HG03135 (cell line): Measurements from ENCODE around the gene YTHDC1.
A peak's percentile ranks its signal among the peaks of the same experiment; 100 is the strongest.

Source experiments
- ATAC-seq: cut with Tn5 transposase; IDR thresholded peaks from one replicate; pipeline ENCODE4 v1.9.1; 2021; ENCODE audit warnings: mild to moderate bottlenecking, moderate library complexity; ENCODE audit not compliant: unreplicated experiment

The YTHDC1 gene

DNA sequence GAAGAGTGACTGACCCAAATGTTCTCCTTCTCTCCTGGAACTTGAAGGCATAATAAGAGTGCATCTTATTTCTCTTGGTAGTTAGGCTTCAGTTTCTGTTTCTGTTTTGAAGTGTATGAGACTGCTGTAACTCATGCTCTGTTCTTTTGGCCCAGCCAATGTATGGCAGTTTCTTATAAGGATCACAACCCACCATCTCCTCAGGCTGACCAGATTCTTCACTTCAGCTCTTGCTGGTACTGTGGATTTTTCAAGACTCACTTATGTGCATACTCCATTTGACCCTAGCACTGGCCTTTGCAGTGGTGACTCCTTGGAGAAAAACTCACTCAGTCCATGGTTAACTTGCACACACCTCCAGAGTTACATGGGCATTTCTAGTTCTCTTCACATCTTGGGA, 9.6 kb upstream of the YTHDC1 start:
- ATAC-seq, result peak; percentile 80

DNA sequence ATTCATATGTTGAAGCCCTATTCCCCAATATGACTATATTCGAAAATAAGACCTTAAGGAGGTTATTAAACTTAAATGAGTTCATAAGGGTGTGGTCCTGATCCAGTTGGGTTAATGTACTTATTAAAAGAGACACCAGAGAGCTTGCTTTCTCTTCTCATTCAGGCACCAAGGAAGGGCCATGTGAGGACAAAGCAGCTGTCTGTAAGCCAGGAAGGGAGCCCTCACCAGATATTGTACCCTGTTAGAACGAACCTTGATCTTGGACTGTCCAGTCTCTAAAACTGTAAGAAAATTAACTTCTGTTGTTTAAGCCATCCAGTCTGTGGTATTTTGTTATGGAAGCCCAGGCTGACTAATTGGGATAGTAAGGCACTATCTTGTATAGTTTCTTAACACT, 9.1 kb upstream of the YTHDC1 start:
- peak; percentile 5 for ATAC-seq

DNA sequence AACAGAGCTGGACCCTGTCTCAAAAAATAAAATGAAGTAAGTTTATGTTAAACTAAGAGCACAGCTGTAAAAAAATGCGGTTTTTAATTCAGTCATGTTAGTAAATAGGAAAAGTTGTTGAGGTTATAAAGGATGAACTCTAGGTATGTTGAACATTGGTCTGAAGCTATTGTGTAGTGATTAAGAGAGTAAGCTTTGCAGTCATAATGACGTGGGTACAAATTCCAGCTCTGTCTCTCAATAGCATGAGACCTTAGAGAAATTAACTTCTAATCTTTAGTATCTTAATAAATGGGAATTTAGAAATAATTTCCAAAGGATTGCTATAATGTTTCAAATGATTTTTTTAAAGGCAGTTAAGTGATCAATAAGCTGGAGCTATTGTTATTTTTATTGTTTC, 2.9 kb upstream of the YTHDC1 start:
- ATAC-seq, result no peak

DNA sequence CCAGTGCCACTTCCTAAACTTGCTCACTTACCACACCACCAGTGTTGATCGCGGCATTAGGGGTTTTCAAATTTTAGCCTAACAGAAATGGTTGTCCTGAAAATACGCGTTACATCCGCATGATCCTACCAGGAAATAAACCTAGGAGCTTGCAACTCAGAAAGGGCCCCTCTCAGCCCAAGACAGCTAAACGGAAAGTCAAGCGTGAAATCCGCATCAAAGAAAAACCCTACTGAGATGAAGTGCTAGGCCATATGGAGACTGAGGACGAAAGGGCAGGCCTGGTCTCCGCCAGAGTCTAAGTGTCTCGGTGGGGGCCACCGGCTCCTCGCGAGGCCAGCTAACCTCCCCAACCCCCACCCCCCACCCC, 626 bp downstream of the YTHDC1 start:
- ATAC-seq, result peak; percentile 10

DNA sequence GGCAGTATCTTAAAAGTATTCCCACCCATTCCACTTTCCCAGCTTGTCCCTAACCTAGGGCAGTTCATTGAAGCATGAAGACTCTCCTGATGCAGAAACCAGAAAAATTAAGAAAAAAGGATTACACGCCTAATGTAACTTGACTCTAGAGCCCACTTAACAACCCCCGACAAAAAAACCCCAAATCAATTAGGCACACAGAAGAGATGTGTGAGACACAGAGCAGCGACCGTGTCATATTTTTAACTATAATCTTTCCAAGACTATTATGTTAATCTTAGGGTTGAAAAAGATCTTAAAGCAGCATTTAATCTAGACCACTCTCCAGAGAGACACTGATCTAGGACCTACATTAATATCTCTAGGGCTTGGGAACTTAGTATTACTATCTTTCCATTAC, 1.3 kb downstream of the YTHDC1 start:
- no peak for ATAC-seq

DNA sequence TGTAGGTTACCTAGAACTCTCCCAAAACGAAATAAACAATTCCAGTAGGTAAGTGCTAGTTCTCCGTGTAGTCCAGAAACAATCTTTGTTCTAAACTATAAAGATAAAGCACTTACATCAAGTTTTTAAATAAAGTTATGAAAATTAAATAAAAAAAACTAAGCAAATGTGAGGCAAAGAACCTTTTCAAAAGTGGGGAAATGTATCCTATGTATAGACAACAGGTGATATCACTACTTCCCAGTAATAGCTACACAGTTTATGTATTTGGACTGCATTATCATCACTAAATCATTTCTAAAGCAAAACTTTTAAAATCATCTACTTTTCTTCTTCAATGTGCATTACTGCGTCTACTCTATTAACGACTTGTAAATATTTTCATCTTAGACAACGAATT, 2.0 kb downstream of the YTHDC1 start:
- no peak for ATAC-seq

DNA sequence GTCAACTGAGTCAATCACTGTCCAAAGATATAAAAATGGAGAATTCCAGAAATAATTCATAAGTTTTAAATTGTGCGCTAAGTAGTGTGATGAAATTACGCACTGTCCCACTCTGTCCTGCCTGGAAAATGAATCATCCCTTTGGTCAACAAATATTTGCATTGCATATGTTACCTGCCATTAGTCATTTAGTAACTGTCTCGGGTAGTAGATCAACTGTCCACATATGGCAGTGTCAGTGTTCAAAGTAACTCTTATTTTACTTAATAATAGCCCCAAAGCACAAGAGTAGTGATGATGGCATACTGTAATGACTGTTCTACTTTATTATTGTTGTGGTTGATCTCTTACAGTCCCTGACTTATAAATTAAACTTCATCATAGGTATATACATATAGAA, 3.4 kb downstream of the YTHDC1 start:
- ATAC-seq, result no peak

DNA sequence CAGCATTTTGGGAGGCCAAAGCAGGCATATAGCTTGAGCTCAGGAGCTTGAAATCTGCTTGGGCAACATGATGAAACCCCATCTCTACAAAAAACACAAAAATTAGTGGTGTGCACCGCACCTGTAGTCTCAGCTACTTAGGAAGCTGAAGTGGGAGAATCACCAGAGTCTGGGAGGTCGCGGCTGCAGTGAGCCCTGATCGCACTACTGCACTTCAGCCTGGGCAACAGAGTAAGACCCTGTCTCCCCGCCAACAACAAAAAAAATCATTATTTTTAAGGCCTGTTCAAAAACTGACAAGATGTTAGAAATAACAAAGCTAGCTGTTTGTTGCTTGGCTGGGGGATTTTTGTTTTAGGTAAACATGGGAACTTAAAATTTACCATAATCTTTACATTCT, 5.1 kb downstream of the YTHDC1 start:
- ATAC-seq, result no peak

DNA sequence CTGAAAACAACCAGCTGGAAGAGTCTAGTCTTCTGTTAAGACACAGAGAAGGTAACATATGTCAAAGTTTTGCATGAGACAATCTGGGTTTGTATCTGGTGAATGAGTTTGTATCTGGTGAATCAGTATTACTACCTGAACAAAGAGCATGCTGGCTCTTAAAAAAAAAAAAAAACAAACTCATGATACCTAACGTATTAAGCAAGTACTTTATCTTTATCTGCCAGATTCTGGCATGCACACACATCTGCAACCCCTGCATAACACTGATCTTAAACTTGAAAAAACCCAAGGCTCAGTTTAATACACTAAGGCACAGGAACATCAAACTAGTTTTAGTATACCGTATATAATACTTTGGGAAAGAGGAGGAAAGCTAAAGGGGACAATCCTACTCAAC, 5.8 kb downstream of the YTHDC1 start:
- no peak for ATAC-seq

DNA sequence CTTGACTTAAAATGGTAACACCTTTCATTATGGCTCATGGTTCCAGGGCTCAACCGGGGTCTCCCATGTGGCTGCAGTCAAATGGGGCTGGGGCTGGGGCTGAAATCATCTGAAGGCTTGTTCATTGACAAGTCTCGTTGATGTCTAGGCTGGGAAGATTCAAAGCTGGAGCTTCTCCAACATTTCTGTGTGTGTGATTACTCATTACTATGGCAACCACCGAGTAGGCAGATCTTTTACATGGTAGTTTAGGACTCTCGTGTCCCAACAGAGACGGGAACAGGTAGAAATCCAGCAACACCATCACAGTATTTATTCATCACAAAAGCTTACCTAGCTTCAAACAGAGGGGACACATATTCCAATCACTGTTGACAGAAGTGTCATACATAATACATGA, 7.8 kb downstream of the YTHDC1 start:
- ATAC-seq, result no peak

DNA sequence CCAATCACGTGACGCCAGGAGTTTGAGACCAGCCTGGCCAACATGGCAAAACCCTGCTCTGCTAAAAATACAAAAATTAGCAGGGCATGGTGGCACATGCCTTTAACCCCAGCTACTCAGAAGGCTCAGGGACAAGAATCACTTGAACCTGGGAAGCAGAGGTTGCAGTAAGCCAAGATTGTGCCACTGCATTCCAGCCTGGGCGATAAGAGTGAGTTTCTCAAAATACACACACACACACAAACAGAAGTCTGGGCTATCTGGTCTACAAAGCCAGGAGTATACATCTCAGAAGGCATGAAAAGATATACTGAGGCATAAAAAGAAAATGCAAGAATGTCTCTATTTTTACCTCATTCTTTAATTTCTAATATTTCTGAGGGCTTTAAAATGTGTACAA, 11.3 kb downstream of the YTHDC1 start:
- no peak for ATAC-seq

DNA sequence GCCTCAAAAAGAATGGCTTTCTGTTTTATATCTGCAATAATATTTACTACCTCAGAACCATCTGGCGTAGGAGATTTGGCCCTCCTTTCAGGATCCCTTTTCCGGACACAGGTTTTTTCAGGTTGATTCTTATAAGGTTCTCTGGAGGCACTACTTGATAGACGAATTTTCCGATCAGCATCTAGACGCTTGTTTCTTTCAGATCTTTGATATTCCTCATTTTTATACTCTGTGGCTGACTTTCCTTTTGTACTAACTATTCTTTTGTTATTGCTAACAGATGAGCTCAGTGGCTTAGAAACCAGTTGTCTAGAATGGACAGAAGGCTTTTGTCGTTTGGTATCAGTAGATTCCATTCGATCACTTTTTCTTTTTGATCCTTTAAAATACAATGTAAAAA, 12.4 kb downstream of the YTHDC1 start:
- no peak for ATAC-seq

DNA sequence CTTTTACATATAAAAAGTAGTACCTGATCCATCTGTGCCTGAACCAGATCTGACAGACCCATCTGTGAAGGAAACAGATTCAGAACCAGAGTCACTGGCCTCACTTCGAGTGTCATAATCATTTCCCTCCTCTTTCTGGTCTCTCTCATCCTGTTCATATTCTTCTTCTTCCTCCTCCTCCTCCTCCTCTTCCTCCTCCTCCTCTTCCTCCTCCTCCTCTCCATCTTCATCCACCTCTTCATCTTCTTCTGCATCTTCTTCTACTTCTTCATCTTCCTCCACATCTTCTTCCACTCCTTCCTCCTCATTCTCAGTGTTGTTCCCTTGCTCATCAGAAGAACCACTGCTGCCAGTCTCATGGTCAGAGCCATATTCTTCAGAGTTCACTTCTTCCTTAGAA, 12.9 kb downstream of the YTHDC1 start:
- ATAC-seq, result no peak

DNA sequence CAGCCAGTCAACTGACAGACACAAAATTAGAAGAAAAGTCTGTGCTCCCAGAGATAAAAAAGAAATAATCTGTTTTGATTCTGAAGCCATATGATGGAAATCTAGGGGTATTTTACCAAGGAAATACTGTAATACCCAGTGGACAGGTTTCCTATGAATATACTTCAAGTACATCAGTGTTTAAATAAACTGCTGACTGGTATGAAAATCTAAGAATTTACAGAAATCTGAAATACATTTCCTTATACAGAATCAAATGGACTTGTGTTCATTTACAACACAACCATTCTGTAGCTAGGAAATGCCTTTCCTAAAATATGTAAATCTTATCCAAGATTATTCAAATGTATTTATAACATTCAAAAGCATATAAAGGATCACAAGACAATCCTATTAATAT, 13.4 kb downstream of the YTHDC1 start:
- no peak for ATAC-seq

DNA sequence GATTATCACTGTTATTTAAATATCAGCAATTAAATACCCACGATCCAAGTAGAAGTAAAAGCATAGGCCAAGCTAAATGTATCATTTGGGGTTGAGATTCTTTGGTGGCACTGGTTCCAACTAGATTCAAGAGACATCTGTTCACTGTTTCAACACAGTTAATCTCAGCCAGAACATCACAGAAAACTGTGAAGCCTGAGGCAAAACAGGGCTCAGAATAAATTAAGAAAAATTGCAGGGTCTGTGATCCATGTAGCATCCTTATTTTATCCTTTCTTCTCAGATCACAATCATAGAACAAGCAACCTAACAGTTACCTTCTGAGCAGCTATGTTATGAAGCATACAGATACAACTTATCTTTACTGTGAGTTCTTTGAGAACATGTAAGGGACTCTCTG, 23.7 kb downstream of the YTHDC1 start:
- ATAC-seq, result no peak

DNA sequence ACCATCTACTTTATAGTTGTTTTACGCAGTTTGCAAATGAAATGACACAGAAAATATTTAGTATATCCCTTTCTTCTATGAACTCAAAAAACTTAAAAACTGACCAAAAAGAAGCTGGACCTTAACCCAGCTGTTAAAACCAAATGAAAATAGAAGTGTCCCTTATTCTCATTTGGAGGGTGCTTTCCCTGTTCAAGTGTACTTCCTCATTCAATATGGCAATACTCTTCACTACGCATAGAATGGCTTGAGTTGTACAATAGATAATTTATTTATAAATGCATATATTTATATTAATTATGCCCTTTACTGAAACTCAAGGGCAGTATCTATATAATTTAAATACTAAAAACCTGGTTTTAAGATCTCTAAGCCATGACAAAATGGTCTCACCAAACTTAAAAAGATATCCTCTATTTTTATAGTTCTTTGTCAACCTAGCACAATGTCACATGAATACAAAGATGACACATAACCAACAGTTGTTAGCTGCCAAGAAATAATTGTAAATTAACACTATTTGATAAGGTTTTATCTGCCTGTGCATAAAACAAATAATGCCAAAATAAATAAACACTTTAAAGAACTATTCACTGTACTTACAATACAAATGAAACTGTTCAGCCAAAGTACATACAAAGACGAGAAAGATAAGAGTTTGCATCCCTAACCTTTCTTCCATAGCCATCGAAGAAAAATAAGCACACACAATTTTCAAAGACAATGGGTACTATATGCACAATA, 25.2 kb downstream of the YTHDC1 start:
- no peak for ATAC-seq

DNA sequence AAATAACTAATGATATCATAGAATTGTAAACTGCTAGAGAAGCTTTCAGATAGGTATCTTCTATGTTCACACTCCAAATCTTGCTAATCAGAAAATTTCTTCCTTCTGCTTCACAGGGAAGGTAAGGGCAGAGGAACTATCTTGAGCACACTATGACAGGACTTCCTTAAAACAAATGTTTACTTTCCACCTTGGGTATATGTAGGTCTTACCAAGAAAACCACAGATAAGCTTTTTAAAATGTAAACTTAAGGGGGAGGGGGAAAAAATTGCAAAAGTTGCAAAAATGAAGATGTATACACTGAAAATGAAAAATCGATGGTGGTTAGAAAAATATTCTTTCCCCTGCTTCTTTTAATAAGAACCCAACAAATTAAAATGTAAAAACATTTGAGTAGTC, 30.9 kb downstream of the YTHDC1 start:
- ATAC-seq, result no peak

DNA sequence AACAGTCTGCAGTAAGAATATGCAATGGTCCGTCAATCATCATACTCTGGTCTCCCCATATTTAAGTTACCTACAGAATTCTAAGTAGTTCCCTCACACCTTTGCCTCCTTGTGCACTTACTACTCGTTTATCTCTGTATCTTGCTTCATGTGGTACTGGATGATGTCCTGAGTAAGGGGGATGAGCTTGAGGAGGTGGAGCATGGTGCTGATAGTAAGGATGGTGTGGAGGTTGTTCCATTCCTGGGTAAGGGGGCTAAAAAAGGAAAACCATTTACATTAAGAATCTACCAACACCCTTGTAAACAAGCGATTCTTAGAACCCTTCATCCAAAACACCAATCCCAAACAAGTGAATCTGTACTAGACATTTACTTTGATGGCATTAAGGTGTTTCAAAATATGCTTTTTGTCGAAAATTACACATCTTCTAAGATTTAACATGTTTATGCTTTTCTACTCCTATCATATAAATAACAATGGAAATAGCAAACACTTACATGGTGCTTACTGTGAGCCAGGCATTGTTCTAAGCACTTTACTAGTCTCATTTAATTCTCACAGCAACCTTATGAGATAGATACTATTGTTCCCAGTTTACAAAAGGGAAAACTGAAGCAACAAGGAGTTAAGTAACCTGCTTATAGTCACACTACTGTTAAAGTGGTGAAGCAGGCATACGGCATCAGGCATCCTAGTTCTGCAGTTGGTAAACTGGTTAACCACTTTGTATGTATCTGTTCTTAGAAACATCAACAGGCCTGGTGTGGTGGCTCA, 33.5 kb downstream of the YTHDC1 start:
- ATAC-seq, result no peak

DNA sequence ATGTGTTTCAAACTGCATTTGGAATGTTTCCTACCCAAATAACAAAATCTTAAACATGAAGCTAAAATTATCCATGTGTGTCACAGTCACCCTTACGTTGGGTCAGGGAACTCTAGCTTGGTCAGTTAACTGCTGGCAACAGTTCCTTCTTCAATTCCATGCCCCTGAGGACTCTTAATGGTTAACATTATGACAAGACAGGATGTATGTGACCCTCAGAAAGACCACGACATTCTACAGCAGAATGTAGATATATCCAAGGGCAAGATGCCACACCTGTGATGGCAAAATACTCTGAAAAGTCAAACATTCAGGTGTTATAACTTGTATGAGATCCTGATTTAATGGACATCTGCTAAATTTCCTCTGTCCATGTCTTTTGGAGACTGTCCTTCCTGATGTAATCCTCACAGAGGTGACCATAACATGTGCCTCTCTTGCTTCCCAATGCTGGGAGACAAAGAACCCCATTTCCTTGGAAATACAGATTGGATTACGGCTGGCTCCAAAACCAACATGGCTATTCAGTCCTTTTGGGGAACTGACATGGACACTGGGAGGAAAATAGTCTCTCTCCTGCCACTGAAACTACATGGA, 39.1 kb downstream of the YTHDC1 start:
- ATAC-seq, result no peak

DNA sequence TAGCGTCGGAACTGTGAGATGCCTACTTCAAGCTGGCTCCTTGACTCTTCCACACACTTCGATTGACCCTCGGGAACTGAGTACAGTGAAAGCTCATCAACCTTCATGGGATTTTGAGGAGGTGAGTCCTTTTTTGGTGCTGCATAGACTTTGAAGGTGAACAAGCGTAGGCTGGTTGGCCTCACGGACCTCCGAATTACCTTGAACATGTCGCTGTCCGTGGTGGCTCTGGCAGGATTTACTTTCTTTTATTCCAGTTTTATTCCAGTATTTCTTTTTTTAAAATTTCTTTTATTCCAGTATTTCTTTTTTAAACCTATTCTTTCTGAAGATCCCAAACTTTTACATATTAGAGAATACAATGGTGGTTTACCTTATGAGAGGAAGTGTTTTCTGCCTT, 45.2 kb downstream of the YTHDC1 start:
- ATAC-seq, result no peak

DNA sequence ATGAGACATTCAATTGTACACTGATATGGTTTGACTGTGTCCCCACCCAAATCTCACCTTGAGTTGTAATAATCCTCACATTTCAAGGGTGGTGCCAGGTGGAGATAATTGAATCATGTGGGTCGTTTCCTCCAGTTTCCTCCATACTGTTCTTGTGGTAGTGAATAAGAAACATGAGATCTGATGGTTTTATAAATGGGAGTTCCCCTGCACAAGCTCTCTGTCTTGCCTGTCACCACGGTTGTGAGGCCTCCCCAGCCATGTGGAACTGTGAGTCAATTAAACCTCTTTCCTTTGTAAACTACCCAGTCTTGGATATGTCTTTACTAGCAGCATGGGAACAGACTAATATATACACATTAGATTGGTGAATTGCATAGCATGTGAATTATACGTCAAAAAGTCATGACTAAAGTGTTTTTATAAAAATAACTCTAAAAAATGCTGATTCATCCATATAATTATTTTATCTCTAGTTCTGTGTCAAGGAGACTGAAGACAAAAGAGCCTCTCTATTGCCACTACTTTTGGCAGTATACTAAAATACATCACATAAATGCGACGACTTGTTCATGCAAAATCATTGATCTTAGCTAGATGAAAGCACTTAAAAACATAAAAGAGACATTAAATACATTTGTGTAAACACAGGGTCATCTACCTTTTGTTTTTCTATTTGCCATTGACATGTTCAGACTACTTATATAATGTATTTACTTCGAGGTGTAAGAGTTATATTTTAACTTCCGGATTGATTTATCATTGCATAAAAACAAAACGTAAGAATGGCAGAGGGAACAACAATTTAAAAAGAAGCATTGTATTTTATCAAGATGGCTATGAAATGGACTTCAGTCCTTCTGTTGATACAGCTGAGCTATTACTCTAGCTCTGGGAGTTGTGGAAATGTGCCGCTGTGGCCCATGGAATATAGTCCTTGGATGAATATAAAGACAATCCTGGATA, 50.1 kb downstream of the YTHDC1 start:
- no peak for ATAC-seq
